Measurements from ENCODE around the gene RAET1L.
"Not testable (repeated sequence)": the region's sequence is repeated elsewhere in the genome, so short reads cannot be mapped to it uniquely, and the experiment has no call there.

RAET1L gene

DNA sequence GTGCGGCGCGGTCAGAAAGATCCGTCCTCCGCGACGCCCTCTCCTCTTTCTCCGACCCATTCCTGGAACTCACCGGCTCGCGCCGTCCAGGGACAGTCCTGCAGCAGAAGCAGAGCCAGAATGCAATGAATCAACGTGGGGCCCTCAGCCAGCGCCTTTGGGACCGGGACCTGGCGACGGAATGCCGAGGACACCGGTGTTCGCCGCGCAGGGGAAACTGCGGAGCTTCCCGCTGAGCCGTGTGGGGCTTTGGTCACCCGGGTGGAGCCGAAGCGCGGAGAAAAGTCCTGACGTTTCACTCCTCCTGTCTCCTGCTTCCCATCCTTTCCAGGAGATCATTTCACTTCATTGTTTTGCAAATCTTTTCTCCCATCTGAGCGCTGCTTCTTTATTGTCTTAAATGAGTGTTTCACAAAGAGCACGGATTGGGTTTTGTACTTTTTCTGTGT is 35.1 kb downstream of the RAET1L start:
- no peak for DNase-seq

DNA sequence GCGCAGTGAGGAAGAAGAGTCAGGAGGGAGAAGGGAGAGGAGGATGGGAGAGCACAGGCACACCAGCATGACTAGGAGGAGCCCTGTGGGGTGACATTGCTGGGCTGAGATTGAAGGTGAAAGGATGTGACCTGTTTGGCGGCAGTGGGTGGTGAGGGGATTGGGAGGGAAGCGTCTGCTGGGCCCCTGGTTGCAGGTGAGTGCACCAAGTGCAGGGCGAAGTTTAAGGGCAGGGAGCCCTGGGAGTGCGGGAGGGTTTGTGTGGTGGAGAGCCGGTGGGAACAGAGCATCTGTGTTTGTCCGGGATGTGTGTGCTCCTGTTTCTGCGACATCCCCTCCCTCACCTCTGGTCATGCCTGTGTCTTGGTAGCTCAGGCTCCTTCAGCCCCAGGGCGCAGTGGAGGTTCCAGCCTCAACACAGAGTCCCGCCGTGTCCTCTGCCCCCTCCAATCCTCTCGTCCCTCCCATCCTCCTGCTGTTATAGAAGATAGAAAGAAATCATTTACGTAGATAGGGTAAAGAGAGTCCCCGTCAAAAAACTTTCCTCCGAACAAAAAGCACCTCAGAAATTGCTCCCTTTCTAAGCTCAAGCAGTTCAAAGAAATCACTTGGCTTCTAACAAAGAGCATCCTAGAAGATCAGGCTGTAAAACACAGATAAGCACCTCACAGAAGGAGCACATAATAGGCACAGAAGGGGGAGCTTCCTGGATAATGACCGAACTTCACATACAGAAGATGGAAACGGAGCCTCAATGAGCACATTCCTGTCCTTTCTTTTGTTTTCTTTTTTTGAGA is 36.6 kb downstream of the RAET1L start:
- no peak for DNase-seq

DNA sequence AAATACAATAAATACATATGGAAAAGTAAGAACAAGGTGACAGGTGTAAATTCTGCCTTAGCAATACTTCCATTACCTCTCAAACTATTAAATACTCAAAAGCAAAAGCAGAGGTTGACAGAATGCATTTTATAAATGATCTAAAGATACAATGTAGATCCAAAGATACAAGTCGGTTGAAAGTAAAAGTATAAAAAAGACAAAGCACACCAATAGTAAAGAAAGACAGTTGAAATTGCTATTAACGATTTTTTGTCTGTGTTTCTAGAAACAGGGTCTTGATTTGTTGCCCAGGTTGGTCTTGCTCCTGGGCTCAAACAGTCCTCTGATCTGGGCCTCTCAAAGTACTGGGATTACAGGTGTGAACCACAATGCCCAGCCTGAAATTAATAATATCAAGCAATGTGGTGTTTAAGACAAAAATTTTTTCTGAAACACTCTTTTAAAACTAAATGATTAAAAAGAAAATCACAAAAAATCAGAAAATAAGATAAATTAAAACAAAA is 37.7 kb downstream of the RAET1L start:
- no peak for DNase-seq

DNA sequence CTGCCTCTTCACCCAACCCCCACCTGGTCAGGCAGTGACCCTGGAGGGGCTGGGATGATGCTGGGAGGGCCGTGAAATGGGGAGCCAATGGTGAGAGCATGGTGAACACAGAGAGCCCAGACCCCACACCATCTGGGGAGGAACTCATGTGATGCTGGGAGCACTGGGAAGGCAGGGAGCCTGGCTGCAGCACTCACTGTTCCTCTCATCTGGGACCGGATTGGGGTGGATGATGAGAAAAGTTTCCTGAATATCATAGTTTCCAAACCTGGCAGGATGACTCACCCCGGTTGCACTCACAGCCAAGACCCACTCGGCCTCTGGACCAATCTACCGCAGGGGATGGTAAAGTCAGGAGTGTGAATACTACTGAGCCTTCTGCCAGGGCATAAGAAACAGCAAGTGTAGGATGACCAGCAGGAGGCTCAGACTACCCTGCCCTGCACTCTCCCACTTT is 39.8 kb downstream of the RAET1L start:
- no peak for DNase-seq

DNA sequence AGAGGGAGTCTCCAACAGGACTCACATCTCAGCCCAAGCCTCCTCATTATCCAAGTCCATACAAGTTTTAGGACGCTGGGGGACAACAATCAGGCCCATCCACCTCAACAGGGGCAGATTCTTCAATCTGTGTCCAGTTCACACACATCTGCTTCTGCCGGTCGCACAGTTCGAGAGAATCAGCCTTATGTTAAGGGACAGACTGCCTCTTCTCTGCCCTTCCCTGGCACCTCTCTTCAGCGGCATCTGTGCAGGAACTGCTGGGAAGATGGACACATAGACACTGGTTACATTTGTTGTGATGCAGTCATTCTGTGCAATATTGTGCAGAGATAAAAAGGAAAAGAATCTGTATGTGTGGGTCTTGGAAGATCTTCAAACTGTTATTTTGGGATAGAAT is 40.6 kb downstream of the RAET1L start:
- no peak for DNase-seq

DNA sequence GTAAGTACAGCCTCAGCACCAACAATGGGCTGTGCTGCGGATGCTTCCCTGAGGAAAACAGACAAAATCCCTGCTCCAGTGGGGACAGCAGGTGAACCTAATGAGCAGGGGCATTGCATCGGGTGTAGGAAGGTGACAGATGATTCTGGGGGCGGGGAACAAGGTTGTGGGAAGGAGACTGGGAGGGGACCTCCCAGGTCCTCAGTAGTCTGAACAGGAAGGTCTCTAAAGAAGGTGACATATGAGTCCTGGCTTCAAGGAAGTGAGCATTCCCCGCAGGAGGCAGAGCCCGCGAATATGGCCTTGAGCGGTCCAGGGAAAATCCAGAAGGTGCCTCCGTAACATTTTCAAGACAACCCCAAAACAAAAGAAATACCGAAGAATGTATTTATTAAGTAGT is 42.2 kb downstream of the RAET1L start:
- DNase-seq, result no peak

DNA sequence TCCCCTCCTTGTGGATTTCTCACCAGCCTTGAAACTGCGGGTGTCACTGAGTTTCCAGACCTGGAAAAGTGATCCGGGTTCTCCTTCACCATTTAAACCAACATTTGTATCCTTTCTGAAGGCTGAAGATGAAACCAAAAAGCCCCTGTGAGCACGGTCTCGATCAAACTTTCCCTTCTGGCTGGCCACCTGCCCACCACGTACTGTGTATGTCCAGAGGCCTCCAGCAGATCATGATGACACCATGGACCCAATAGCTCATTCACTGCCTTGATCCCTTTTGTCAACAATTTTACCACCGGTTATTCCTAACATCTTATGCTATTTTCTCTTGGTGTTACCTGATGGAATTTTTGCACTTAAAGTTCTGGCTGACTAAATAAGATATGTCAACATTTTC is 46.0 kb downstream of the RAET1L start:
- DNase-seq, result no peak

DNA sequence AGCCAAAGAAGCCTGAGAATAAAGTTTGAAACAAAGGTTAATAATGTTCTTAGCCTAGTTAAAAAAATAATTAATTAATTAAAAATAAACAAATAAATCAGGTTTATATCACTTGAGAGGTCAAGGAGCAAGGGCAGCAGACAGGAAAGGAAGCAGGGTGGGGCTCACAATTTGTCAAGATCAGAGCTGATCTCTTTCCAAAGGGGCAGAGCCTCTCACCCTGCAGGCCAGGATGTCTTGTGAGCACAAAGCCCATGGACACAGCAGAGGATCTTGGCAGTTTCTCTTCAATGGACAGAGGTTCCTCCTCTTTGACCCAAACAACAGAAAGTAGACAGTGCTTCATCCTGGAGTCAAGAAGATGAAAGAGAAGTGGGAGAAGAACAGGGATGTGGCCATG is 46.7 kb downstream of the RAET1L start:
- no peak for DNase-seq

DNA sequence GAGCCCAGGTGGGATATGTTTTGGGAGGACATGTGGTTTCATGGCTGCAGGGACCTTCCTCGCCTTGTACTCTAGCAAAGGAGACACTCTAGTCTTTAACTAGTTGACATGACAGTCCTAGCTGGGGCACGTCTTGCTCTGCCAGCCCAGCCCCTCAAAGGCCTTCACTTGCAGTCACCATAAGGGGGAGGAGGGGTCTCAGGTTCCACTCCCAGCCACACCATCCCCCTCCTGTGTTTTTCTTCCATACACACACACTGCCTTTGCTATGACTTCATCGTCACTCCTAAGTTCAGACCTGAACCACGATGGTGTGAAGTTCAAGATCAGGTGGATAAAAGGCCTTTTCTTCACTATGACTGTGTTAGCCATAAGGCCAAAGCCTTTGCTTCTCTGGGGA is 48.1 kb downstream of the RAET1L start:
- no peak for DNase-seq

DNA sequence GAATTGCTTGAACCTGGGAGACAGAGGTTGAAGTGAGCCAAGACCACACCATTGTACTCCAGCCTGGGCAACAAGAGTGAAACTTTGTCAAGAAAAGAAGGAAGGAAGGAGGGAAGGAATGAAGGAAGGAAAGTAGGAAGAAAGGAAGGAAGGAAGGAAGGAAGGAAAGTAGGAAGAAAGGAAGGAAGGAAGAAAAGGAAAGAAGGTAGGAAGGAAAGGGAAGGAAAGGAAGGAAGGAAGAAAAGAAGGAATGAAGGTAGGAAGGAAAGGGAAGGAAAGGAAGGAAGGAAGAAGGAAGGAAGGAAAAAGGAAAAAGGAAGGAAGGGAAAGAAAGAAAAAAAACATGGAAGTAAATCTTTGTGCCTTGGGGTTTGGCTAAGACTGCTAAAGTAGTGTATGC is 49.9 kb downstream of the RAET1L start:
- DNase-seq, result no peak

DNA sequence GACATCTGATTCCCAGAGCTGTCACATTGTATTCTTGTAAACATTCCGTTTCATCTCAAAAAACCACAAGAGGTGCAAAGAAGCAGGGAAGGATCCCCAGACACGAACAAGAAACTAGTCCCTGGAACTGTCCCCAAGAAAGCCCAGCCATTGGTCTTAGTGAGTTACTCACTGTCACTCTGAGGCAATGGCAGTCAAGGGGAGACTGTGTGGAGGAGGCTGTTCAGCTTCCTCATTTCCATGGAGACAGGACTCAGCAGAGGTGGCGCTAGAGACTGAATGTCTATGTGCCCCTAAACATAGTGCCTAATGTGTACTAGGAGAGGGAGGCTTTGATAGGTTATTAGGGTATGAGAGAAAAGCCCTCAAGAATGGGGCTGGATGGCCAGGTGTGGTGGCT is 50.5 kb downstream of the RAET1L start:
- no peak for DNase-seq

DNA sequence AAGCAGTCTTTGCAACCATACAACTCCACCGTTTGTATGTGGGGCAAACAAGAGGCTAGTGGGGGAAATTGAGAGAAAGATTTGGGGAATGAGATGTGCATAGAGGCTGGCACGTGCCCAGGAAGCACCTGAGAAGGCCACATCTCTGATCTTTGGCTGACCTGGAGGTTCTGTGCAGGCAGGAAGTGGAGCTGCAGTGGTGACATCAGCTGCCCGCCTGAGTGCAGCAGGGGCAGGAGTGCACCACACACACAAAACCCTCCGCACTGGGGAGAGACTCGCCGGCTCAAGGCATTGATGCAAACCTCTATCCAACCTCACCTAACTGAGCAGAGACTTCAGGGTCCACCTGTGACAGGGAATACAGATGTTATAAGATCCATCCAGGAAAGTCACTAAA is 50.9 kb downstream of the RAET1L start:
- DNase-seq, result not testable (repeated sequence)

DNA sequence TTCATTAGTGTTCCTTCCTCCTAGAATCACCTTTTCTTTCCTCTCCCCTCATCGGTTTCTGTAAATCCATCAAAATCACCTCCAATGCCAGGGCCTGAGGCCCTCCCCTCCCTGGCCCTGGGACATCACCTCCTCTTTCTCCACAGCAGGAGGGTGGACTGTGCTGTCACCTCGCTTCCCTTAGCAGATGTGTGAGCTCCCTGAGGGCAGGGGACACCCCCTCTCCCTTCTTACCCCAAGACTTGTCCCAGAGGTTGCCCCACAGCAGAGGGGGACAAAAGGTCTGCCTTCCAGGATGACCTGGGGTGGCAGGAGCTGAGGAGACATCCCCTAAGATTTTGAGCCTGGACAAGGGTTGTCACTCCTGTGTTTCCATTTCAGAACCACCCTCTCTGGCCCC is 55.7 kb downstream of the RAET1L start:
- DNase-seq, result no peak

DNA sequence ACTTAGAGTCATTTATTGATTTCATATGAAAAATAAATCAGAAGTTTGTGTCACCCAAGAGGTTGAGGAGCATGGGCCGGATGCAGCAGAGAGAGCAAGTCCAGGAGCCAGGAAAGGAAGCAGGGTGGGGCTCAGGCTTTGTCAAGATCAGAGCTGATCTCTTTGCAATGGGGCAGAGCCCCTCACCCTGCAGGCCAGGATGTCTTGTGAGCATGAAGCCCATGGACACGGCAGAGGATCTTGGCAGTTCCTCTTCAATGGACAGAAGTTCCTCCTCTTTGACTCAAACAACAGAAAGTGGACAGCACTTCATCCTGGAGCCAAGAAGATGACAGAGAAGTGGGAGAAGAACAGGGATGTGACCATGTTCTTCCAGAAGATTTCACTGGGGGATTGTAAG is 56.4 kb downstream of the RAET1L start:
- not testable (repeated sequence) for DNase-seq
